Osteoblast (primary cell): ENCODE measurements around the gene FRAS1. TPM values are rescaled to one million over a fixed set of nuclear protein-coding genes. Genes with fewer than 3 reads are reported as not detected.

ENCODE experiments used
- DNase-seq: peaks from one replicate; pipeline ENCODE4 v3.0.0; 2011; ENCODE audit warnings: low spot score, mixed read lengths; ENCODE audit not compliant: insufficient read length; ENCODE audit errors: missing footprints
- H2AFZ ChIP-seq: 2 replicates; pipeline ENCODE4 v1.6.0; 2011; ENCODE audit warnings: mild to moderate bottlenecking, low read length
- H3K27ac ChIP-seq: 2 replicates; pipeline ENCODE4 v1.5.1; 2011; ENCODE audit warnings: mild to moderate bottlenecking, low read depth, low read length, moderate library complexity
- H3K27me3 ChIP-seq: 2 replicates; pipeline ENCODE4 v1.6.0; 2012; ENCODE audit warnings: mild to moderate bottlenecking, control low read depth, inconsistent platforms, low read length, moderate library complexity; ENCODE audit not compliant: insufficient read depth
- H3K36me3 ChIP-seq: 2 replicates; pipeline ENCODE4 v1.5.1; 2011; ENCODE audit warnings: mild to moderate bottlenecking, low read length, control low read depth, moderate library complexity; ENCODE audit not compliant: insufficient read depth
- H3K4me1 ChIP-seq: 2 replicates; pipeline ENCODE4 v1.5.1; 2011; ENCODE audit warnings: mild to moderate bottlenecking, low read length, control low read depth, moderate library complexity; ENCODE audit not compliant: insufficient read depth
- H3K4me2 ChIP-seq: 2 replicates; pipeline ENCODE4 v1.6.0; 2011; ENCODE audit warnings: mild to moderate bottlenecking, low read length; ENCODE audit not compliant: insufficient read depth
- H3K4me3 ChIP-seq: fragments of 200-600 bp; sonication (generic); 3 replicates; pipeline ENCODE4 v1.5.1; 2012; ENCODE audit warnings: mild to moderate bottlenecking, low read length, inconsistent platforms; ENCODE audit not compliant: insufficient read depth
- H3K79me2 ChIP-seq: 2 replicates; pipeline ENCODE4 v1.6.0; 2012; ENCODE audit warnings: mild to moderate bottlenecking, low read length, control low read depth, inconsistent platforms; ENCODE audit not compliant: insufficient read depth
- H3K9me3 ChIP-seq: 2 replicates; pipeline ENCODE4 v1.5.1; 2011; ENCODE audit warnings: low read depth, low read length, control low read depth
- H4K20me1 ChIP-seq: 2 replicates; pipeline ENCODE4 v1.6.0; 2012; ENCODE audit warnings: mild to moderate bottlenecking, low read length, control low read depth; ENCODE audit not compliant: insufficient read depth
- total RNA-seq: library from RNA; depleted of rRNA; stranded (reverse); fragments of >200 nt; gene quantifications from 2 replicates; pipeline ENCODE4 v1.2.3, GENCODE V29; 2012
- TF ChIP-seq, protein P1 (sequence below): IDR thresholded peaks from 2 replicates; pipeline ENCODE4 v1.5.1; 2011; ENCODE audit warnings: mild to moderate bottlenecking, low read depth, low read length, moderate library complexity; ENCODE audit errors: extremely low read depth

Gene FRAS1
- total RNA-seq, 1 donor: 5.1 TPM

DNA sequence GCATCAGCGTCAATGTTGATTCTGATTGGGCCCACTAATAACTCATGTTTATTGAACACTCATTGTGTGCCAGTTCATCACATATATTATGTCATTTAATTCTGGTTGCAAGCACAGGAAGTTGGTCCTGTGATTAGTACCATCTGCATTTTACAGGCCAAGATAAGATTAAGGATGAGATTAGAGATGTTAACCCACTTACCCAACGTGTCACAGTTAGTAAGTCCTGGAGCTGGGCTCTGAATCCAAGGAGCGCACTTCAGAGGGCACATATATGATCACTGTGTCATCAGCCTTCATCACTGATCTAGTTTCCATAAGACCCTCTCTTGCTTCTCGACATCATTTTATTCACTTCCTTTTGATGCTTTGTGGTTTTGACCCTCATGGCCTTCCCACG is 289.1 kb downstream of the FRAS1 start:
- no peaks in the 10 kb centered on the region for H3K36me3 ChIP-seq
- no peak overlapping the region for H3K4me2 ChIP-seq
- no peak overlapping the region for H2AFZ ChIP-seq
- no peaks in the 10 kb centered on the region for H3K79me2 ChIP-seq
- no peak for DNase-seq
- no peaks in the 10 kb centered on the region for H3K9me3 ChIP-seq
- H3K4me1 ChIP-seq: no peaks in the 10 kb centered on the region
- no peak overlapping the region for H3K27ac ChIP-seq
- no peaks in the 10 kb centered on the region for H3K27me3 ChIP-seq
- TF ChIP-seq, protein P1, sequence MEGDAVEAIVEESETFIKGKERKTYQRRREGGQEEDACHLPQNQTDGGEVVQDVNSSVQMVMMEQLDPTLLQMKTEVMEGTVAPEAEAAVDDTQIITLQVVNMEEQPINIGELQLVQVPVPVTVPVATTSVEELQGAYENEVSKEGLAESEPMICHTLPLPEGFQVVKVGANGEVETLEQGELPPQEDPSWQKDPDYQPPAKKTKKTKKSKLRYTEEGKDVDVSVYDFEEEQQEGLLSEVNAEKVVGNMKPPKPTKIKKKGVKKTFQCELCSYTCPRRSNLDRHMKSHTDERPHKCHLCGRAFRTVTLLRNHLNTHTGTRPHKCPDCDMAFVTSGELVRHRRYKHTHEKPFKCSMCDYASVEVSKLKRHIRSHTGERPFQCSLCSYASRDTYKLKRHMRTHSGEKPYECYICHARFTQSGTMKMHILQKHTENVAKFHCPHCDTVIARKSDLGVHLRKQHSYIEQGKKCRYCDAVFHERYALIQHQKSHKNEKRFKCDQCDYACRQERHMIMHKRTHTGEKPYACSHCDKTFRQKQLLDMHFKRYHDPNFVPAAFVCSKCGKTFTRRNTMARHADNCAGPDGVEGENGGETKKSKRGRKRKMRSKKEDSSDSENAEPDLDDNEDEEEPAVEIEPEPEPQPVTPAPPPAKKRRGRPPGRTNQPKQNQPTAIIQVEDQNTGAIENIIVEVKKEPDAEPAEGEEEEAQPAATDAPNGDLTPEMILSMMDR: no peak
- no peaks in the 10 kb centered on the region for H4K20me1 ChIP-seq
- H3K4me3 ChIP-seq: no peak overlapping the region

DNA sequence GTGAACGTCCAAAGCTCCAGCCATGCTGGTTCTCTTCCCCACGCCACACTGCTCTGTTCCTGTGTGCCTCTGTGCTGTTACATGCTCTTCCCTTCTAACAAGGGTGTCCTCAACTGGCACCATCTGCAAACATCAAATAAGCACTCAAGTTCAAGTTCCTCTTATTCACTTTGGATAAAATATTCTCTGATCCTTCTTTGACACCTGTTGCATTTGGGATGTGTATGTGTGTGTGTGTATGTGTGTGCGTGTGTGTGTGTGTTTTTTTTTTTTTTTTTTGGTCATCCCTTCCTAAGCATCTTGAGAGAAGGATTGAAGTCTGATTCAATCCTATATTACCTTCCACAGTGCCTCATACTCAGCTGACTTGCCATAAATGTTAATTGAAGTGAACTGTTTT is 290.4 kb downstream of the FRAS1 start:
- Histone ChIP-seq H3K27ac (no peak overlapping the region), H3K4me2 (no peak overlapping the region), H3K4me1 (no peaks in the 10 kb centered on the region), H3K9me3 (no peaks in the 10 kb centered on the region), H3K27me3 (no peaks in the 10 kb centered on the region), H2AFZ (no peak overlapping the region), H3K4me3 (no peak overlapping the region), H3K36me3 (no peaks in the 10 kb centered on the region), H4K20me1 (no peaks in the 10 kb centered on the region), H3K79me2 (no peaks in the 10 kb centered on the region)
- TF ChIP-seq, protein P1: no peak
- no peak for DNase-seq

DNA sequence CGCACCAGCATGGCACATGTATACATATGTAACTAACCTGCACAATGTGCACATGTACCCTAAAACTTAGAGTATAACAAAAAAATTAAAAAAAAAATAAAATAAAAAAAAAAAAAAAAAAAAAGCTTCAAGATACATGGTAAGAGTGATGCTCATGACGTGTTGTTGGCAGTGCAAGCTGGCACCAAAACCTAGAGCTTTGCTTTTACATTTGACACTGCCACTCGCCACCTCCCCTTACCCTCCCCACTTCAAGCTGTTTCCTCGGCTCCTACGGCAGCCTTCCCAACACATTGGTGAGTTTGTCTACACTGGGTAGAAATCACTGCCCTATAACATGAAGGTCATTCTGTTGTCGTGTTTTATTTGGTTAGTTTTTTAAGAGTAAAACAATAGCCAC is 296.8 kb downstream of the FRAS1 start:
- Histone ChIP-seq H3K4me2 (no peak overlapping the region), H3K4me1 (no peaks in the 10 kb centered on the region), H3K27ac (no peak overlapping the region), H4K20me1 (no peaks in the 10 kb centered on the region), H3K9me3 (no peaks in the 10 kb centered on the region), H3K4me3 (no peak overlapping the region), H3K36me3 (no peaks in the 10 kb centered on the region), H2AFZ (no peak overlapping the region), H3K79me2 (no peaks in the 10 kb centered on the region), H3K27me3 (no peaks in the 10 kb centered on the region)
- TF ChIP-seq, protein P1: no peak
- no peak for DNase-seq

DNA sequence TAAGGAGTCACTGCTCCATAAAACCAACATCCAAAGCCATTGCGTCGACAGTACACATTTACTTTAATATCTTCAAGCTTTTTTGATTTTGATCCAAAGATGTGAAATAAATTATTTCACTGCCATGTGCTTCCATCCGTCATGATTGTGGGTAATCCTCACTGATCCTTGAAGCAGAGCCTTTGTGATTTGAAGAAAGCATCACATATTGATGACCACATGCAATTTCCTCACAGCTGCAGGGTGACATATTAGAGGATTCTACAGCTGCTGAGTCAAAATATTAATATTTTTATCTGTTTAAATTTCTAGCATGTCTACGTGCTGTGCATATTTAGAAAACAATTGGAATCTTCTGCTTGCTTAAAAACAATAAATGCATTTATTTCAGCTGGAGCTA is 297.7 kb downstream of the FRAS1 start:
- Histone ChIP-seq H3K36me3 (no peaks in the 10 kb centered on the region), H2AFZ (no peak overlapping the region), H3K4me2 (no peak overlapping the region), H3K79me2 (no peaks in the 10 kb centered on the region), H3K4me3 (no peak overlapping the region), H3K9me3 (no peaks in the 10 kb centered on the region), H3K27me3 (no peaks in the 10 kb centered on the region), H3K4me1 (no peaks in the 10 kb centered on the region), H3K27ac (no peak overlapping the region), H4K20me1 (no peaks in the 10 kb centered on the region)
- TF ChIP-seq, protein P1: no peak
- DNase-seq: no peak
